ENCODE measurements around the gene POLR2J3.
A peak's percentile ranks its signal among the peaks of the same experiment; 100 is the strongest.
"Not testable (repeated sequence)": the region's sequence is repeated elsewhere in the genome, so short reads cannot be mapped to it uniquely, and the experiment has no call there.

The POLR2J3 gene

GRCh38 chr7:102572261-102573239 lies at the start of gene POLR2J3:
TSS of gene POLR2J3 (minus strand) at chr7:102572583. CDS start at chr7:102572521, 62 bp downstream.
- peak; percentile 95 for DNase-seq

DNA sequence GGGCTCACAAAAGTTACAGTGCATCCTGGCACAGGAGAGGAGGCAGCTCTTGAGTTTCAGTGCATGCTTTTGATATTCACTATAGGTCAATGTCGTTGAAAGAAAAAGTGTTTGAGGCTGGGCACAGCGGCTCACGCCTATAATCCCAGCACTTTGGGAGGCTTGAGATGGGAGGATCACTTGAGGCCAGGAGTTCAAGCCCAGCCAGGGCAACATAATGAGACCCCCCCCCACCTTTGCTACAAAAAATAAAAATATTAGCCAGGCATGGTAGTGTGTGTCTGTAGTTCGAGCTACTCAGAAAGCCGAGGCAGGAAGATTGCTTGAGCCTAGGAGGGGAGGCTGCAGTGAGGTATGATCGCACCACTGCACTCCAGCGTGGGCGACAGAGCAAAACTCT lies 45.7 kb upstream of the POLR2J3 start:
- not testable (repeated sequence) for DNase-seq

GRCh38 chr7:102616507-102617125 lies 44.2 kb upstream of the POLR2J3 start, which contains the start of gene RASA4:
TSS of gene RASA4 (minus strand) at chr7:102616756. CDS start at chr7:102616689, 67 bp downstream.
- DNase-seq = peak; percentile 10

DNA sequence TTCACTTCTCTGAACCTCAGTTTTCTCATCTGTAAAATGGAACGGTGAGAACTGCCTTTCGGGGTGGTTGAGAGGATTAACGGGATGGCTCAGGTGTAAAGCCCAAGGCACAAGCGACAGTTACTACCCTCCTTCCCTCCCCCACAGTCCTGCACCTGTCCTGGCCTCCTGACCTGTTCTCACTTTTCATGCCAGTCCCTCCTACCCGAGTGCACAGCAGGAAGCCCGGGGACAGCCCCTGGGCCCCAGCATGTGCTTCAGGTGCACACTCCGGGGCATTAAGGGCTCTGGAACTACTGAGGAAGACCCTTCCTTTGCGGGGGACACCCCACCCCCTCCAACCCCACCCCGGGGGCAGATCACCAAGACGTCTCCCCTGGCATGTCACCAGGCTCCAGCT lies 43.5 kb upstream of the POLR2J3 start:
- not testable (repeated sequence) for DNase-seq

- DNase-seq = not testable (repeated sequence)
Observed at GRCh38 chr7:102614873-102615272, 42.5 kb upstream of the POLR2J3 start.

DNA sequence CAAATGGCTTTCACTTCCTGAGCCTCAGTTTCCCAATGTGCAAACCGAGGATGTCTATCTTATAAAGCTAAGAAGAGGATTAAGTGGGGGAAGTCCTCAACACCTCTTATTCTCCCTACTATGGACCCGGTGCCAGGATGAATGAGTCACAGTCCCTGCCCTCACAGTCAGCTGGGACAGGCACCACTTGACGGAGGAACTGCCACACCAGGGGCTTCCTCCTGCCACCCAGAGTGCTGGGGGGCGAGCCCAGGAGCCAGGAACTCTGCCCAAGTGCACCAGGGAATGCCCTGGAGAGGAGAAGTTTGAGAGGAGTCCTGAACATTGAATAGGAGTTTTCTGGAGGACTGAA lies 41.9 kb upstream of the POLR2J3 start:
- DNase-seq = not testable (repeated sequence)

- DNase-seq = not testable (repeated sequence)
Observed at GRCh38 chr7:102613575-102614345, 41.4 kb upstream of the POLR2J3 start.

- DNase-seq = peak; percentile 11
Observed at GRCh38 chr7:102611675-102612325, 39.4 kb upstream of the POLR2J3 start.

- not testable (repeated sequence) for DNase-seq
Observed at GRCh38 chr7:102611013-102611674, 38.8 kb upstream of the POLR2J3 start.

- DNase-seq = not testable (repeated sequence)
Observed at GRCh38 chr7:102610441-102610840, 38.1 kb upstream of the POLR2J3 start.

DNA sequence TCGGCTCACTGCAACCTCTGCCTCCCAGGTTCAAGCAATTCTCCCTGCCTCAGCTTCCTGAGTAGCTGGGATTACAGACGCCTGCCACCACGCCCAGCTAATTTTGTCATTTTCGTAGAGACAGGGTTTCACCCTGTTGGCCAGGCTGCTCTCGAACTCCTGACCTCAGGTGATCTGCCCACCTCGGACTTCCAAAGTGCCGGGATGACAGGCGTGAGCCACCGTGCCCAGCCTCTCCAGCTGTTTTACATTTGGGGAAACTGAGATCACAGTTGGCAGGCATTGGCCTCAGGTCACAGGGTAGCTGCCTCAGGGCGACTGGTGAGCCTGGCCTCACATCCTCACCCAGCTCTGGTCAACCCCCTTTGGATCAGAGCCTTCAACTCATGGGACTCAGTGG lies 37.4 kb upstream of the POLR2J3 start:
- not testable (repeated sequence) for DNase-seq

GRCh38 chr7:102606848-102607247 lies 34.5 kb upstream of the POLR2J3 start:
- DNase-seq = not testable (repeated sequence)

GRCh38 chr7:102604431-102605145 lies 32.2 kb upstream of the POLR2J3 start:
- DNase-seq = not testable (repeated sequence)

DNA sequence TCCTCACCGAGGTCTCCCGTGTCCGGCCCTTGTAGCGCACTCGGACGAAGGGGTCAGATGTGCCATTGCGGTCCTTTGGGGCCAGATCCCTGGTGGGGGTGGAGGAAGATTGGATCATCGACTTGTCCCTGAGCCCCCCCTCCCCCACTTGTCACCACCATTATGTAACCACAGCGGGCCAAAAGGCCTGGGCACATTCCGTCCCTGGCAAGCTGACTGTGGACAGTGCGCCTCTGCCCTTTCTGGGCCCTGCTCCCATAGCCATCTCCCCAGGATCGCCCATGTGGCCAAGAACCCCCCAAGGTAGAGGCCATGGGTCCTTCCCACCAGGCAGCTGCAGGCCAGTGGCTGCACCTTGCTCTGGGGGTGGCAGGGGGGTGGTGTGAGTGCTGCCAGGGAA lies 29.9 kb upstream of the POLR2J3 start:
- not testable (repeated sequence) for DNase-seq

- DNase-seq = not testable (repeated sequence)
Observed at GRCh38 chr7:102599699-102600098, 27.3 kb upstream of the POLR2J3 start.

GRCh38 chr7:102596036-102596435 lies 23.7 kb upstream of the POLR2J3 start:
- not testable (repeated sequence) for DNase-seq

DNA sequence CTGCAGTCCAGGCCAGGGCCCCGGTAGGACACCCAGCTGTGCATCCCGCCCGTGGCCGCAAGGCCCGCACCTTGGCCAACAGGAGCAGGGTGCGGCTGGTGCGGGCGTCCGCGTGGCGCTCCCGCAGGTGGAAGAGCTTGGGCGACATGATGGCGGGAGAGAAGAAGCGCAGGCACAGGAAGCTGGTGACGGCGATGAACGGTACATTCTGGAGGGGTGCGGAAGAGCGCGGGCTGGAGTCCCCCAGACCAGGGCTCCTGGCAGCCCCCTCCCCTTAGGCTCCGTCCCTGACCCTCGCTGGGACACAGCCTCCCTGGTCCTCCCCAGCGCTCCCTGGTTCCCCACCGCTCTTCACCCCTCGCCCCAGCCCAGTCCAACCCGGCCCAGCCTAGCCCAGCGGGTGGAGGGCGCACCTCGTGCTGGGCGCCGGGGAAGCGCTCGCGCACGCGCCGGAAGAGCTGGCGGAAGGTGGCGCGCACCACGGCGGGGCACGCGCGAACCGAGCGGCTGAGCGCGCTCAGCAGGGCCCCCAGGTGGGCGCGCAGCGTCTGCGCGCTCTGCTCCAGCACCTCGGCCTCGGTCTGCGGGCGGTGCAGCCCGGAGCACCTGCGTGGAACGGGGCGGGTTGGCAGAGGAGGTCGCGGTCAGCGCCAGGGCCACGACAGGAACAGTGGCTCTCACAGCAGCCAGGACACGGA lies 21.4 kb upstream of the POLR2J3 start:
- not testable (repeated sequence) for DNase-seq

- DNase-seq = peak; percentile 68
Observed at GRCh38 chr7:102592477-102593019, 20.2 kb upstream of the POLR2J3 start.

- not testable (repeated sequence) for DNase-seq
Observed at GRCh38 chr7:102589857-102590256, 17.5 kb upstream of the POLR2J3 start.

DNA sequence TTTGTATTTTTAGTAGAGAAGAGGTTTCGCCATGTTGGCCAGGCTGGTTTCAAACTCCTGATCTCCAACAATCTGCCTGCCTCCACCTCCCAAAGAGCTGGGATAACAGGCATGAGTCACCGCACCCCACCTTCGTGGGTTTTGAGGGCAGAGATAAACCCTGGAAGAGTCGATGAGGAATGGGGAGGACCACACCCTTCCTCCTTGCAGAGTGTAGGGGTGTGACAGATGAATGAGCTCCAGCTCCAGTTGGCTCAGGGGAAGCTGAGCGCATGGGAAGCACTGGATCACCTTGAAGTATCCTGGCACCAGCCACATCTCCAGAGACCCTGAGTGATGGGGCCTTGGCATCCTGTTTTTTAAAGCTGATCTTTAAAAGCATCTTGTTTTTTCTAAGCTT lies 11.1 kb upstream of the POLR2J3 start:
- not testable (repeated sequence) for DNase-seq
